Measurements from ENCODE around the gene ZNF879.

Gene ZNF879

DNA sequence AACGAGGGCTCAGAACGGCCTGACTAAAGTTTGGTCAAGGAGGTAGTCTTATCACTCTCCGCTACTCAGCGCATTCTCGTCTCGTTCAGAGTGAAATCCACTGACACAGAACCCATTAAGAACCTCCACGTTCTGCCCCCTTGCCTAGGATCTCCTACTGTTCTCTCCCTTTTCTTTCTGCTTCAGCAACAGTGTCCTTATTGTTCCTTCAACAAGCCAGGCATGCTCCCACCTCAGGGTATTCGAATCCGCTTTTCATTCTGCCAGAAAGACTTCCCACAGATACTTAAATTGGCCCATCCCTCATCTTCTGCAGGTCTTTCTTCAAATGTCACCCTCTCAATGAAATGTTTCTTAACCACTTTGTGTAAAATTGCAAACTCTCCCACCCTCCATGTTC lies 32.2 kb downstream of the ZNF879 start:
- no peak overlapping the region for H3K4me3 ChIP-seq (ENCODE audit: low read length)
- TF ChIP-seq, protein P1, sequence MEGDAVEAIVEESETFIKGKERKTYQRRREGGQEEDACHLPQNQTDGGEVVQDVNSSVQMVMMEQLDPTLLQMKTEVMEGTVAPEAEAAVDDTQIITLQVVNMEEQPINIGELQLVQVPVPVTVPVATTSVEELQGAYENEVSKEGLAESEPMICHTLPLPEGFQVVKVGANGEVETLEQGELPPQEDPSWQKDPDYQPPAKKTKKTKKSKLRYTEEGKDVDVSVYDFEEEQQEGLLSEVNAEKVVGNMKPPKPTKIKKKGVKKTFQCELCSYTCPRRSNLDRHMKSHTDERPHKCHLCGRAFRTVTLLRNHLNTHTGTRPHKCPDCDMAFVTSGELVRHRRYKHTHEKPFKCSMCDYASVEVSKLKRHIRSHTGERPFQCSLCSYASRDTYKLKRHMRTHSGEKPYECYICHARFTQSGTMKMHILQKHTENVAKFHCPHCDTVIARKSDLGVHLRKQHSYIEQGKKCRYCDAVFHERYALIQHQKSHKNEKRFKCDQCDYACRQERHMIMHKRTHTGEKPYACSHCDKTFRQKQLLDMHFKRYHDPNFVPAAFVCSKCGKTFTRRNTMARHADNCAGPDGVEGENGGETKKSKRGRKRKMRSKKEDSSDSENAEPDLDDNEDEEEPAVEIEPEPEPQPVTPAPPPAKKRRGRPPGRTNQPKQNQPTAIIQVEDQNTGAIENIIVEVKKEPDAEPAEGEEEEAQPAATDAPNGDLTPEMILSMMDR (conservative IDR thresholded peaks at IDR 0.05; ENCODE audit: low read length): no peak
- DNase-seq (ENCODE audit: low read depth): no peak

- TF ChIP-seq, protein P1 (conservative IDR thresholded peaks at IDR 0.05; ENCODE audit: low read length): no peak
- DNase-seq (ENCODE audit: low read depth): peak; percentile 84
- peak within 1 kb of the TSS; percentile 82 for H3K4me3 ChIP-seq (ENCODE audit: low read length)
Measured at GRCh38 chr5:179060116-179061008, 36.8 kb downstream of the ZNF879 start, which contains the start of gene ZNF354C. Gene ZNF354C, plus strand, starts transcription at chr5:179060373. Its CDS starts 1,696 bp downstream, at chr5:179062069.

GRCh38 chr5:179061025-179061424 lies 37.4 kb downstream of the ZNF879 start:
- H3K4me3 ChIP-seq (ENCODE audit: low read length): peak overlapping the region; percentile 82
- TF ChIP-seq, protein P1 (conservative IDR thresholded peaks at IDR 0.05; ENCODE audit: low read length): no peak
- peak; percentile 1 for DNase-seq (ENCODE audit: low read depth)

GRCh38 chr5:179065703-179066102 lies 42.1 kb downstream of the ZNF879 start:
- TF ChIP-seq, protein P1 (conservative IDR thresholded peaks at IDR 0.05; ENCODE audit: low read length): no peak
- no peak for DNase-seq (ENCODE audit: low read depth)
- no peak overlapping the region for H3K4me3 ChIP-seq (ENCODE audit: low read length)

- no peak for DNase-seq (ENCODE audit: low read depth)
- TF ChIP-seq, protein P1 (conservative IDR thresholded peaks at IDR 0.05; ENCODE audit: low read length): no peak
- no peak overlapping the region for H3K4me3 ChIP-seq (ENCODE audit: low read length)
Measured at GRCh38 chr5:179079165-179079987, 55.8 kb downstream of the ZNF879 start.

GRCh38 chr5:179080724-179081123 lies 57.1 kb downstream of the ZNF879 start:
- TF ChIP-seq, protein P1 (conservative IDR thresholded peaks at IDR 0.05; ENCODE audit: low read length): no peak
- no peak for DNase-seq (ENCODE audit: low read depth)
- H3K4me3 ChIP-seq (ENCODE audit: low read length): no peak overlapping the region

Data from AG10803 (cell line).